ENCODE measurements around the gene DVL1. TPM values are rescaled to one million over a fixed set of nuclear protein-coding genes. Genes with fewer than 3 reads are reported as not detected.
A peak's percentile ranks its signal among the peaks of the same experiment; 100 is the strongest.

The DVL1 gene
- total RNA-seq, 1 experiment from 2014 or later, result 71.0 TPM

- Mint-ChIP-seq H3K27me3 (ENCODE audit: low read depth) (peaks cover 3% of the 10 kb centered on the region; the same call in 1 of the 2 replicates), H3K9me3 (no peaks in the 10 kb centered on the region; a peak in 1 of 5 replicates), H3K36me3 (ENCODE audit: insufficient read depth in 1 of 3, low read depth in 3 of 3) (peaks cover 0 to 2% (median 2%) of the 10 kb centered on the region in 3 experiments; a peak in 3 of 7 replicates), H3K27ac (peak overlapping the region in 2 of 3 experiments; percentile 83 to 95; a peak in 3 of 7 replicates), H3K4me3 (peak overlapping the region; percentile 74 to 86; a peak in 4 of 5 replicates), H3K4me1 (peaks cover 18 to 31% of the 10 kb centered on the region in 2 experiments)
- no peaks in the 10 kb centered on the region for H4K20me1 ChIP-seq (ENCODE audit: control insufficient read depth, insufficient read depth, insufficient read length)
- no peak overlapping the region for H3K27ac ChIP-seq (ENCODE audit: insufficient read length, low read depth, low read length)
- H2AFZ ChIP-seq (ENCODE audit: low read length), result no peak overlapping the region
- peak; percentile 56 for DNase-seq
- H2BK15ac ChIP-seq (ENCODE audit: low read depth, low read length), result no peak overlapping the region
- H3K18ac ChIP-seq (ENCODE audit: insufficient read length, low read depth, low read length), result no peak overlapping the region
- H4K5ac ChIP-seq (ENCODE audit: insufficient read length, low read depth, low read length), result no peak overlapping the region
- no peak overlapping the region for H3K56ac ChIP-seq (ENCODE audit: insufficient read length, low read depth, low read length)
- H3K4me2 ChIP-seq (ENCODE audit: insufficient read depth, insufficient read length, low read length), result peak overlapping the region; percentile 16
- no peak overlapping the region for H2BK20ac ChIP-seq (ENCODE audit: low read depth, low read length, poor library complexity, severe bottlenecking)
- WGBS (ENCODE audit: extremely low coverage, insufficient read length, low lambda C conversion rate), result no CpG with 5 or more reads among the region's 25 CpGs
- no peak overlapping the region for H2BK12ac ChIP-seq (ENCODE audit: insufficient read length, low read depth, low read length)
- H3K9ac ChIP-seq (ENCODE audit: extremely low read depth, insufficient read length, low read length), result no peak overlapping the region
- no peaks in the 10 kb centered on the region for H3K9me3 ChIP-seq (ENCODE audit: control insufficient read depth, low read depth, low read length)
- H3T11ph ChIP-seq (ENCODE audit: low read length), result no peak overlapping the region
- H3K4me1 ChIP-seq (ENCODE audit: insufficient read depth, low read length), result peaks cover 5% of the 10 kb centered on the region; the same call in 1 of the 2 replicates
- no peak overlapping the region for H3K23ac ChIP-seq (ENCODE audit: insufficient read length, low read depth, low read length)
- no peak overlapping the region for H2BK5ac ChIP-seq (ENCODE audit: insufficient read length, low read length)
- no peak overlapping the region for H4K91ac ChIP-seq (ENCODE audit: insufficient read length, low read depth, low read length)
- no peak overlapping the region for H3K4ac ChIP-seq (ENCODE audit: low read depth, low read length)
- H3K27me3 ChIP-seq (ENCODE audit: insufficient read depth, low read length), result no peaks in the 10 kb centered on the region
- H3K14ac ChIP-seq (ENCODE audit: insufficient read depth, low read length), result no peak overlapping the region
- H4K8ac ChIP-seq (replicated peaks; ENCODE audit: insufficient read length, low read depth, low read length), result no peak overlapping the region
- peaks cover 15% of the 10 kb centered on the region for H3K23me2 ChIP-seq (ENCODE audit: insufficient read length, low read depth, low read length, poor library complexity, severe bottlenecking)
- no peaks in the 10 kb centered on the region for H3K79me1 ChIP-seq (ENCODE audit: insufficient read depth, low read depth, low read length, poor library complexity, severe bottlenecking)
- no peaks in the 10 kb centered on the region for H3K79me2 ChIP-seq (ENCODE audit: insufficient read depth, low read length)
- H2BK120ac ChIP-seq (ENCODE audit: low read depth, low read length, poor library complexity, severe bottlenecking), result no peak overlapping the region
- H2AK5ac ChIP-seq (ENCODE audit: insufficient read length, low read length), result no peak overlapping the region
- TF ChIP-seq CTCF (conservative IDR thresholded peaks at IDR 0.05), result no peak
These were observed 43.7 kb downstream of the DVL1 start for GRCh38 chr1:1305300-1306069.
